ENCODE results near the gene GPRC5B. TPM values are rescaled to one million over a fixed set of nuclear protein-coding genes. Genes with fewer than 3 reads are reported as not detected.

The GPRC5B gene
- total RNA-seq, 1 donor from 2014 or later: 11.2 TPM

GRCh38 chr16:19892902-19893301 lies 8.3 kb upstream of the GPRC5B start:
- no peak overlapping the region for H3K4me3 ChIP-seq (ENCODE audit: low read depth, low read length)
- no peaks in the 10 kb centered on the region for H3K36me3 ChIP-seq (ENCODE audit: control insufficient read depth, insufficient read depth, low read length)
- DNase-seq (ENCODE audit: low read depth): no peak
- TF ChIP-seq CTCF (IDR thresholded peaks at IDR 0.05; ENCODE audit: insufficient read depth, low read length, poor library complexity, severe bottlenecking): no peak
- H3K27me3 ChIP-seq (ENCODE audit: control insufficient read depth, insufficient read depth, low read length): no peaks in the 10 kb centered on the region

GRCh38 chr16:19890901-19891300 lies 6.3 kb upstream of the GPRC5B start:
- H3K27me3 ChIP-seq (ENCODE audit: control insufficient read depth, insufficient read depth, low read length): no peaks in the 10 kb centered on the region
- DNase-seq (ENCODE audit: low read depth): no peak
- no peak for TF ChIP-seq CTCF (IDR thresholded peaks at IDR 0.05; ENCODE audit: insufficient read depth, low read length, poor library complexity, severe bottlenecking)
- H3K4me3 ChIP-seq (ENCODE audit: low read depth, low read length): no peak overlapping the region
- H3K36me3 ChIP-seq (ENCODE audit: control insufficient read depth, insufficient read depth, low read length): no peaks in the 10 kb centered on the region

GRCh38 chr16:19888834-19889233 lies 4.2 kb upstream of the GPRC5B start:
- no peak for DNase-seq (ENCODE audit: low read depth)
- H3K27me3 ChIP-seq (ENCODE audit: control insufficient read depth, insufficient read depth, low read length): peaks cover 4% of the 10 kb centered on the region
- no peak overlapping the region for H3K4me3 ChIP-seq (ENCODE audit: low read depth, low read length)
- no peaks in the 10 kb centered on the region for H3K36me3 ChIP-seq (ENCODE audit: control insufficient read depth, insufficient read depth, low read length)
- no peak for TF ChIP-seq CTCF (IDR thresholded peaks at IDR 0.05; ENCODE audit: insufficient read depth, low read length, poor library complexity, severe bottlenecking)

GRCh38 chr16:19886073-19886941 lies 1.7 kb upstream of the GPRC5B start:
- Histone ChIP-seq H3K27me3 (ENCODE audit: control insufficient read depth, insufficient read depth, low read length) (peaks cover 4% of the 10 kb centered on the region), H3K36me3 (ENCODE audit: control insufficient read depth, insufficient read depth, low read length) (peaks cover 1% of the 10 kb centered on the region), H3K4me3 (ENCODE audit: low read depth, low read length) (no peak overlapping the region)
- DNase-seq (ENCODE audit: low read depth): no peak
- TF ChIP-seq CTCF (IDR thresholded peaks at IDR 0.05; ENCODE audit: insufficient read depth, low read length, poor library complexity, severe bottlenecking): peak; percentile 100

- H3K36me3 ChIP-seq (ENCODE audit: control insufficient read depth, insufficient read depth, low read length): peaks cover 1% of the 10 kb centered on the region
- peaks cover 4% of the 10 kb centered on the region for H3K27me3 ChIP-seq (ENCODE audit: control insufficient read depth, insufficient read depth, low read length)
- DNase-seq (ENCODE audit: low read depth): no peak
- TF ChIP-seq CTCF (IDR thresholded peaks at IDR 0.05; ENCODE audit: insufficient read depth, low read length, poor library complexity, severe bottlenecking): no peak
- peak overlapping the region; percentile 55 for H3K4me3 ChIP-seq (ENCODE audit: low read depth, low read length)
Measured at GRCh38 chr16:19885451-19886072, 914 bp upstream of the GPRC5B start.

Measured in kidney epithelial cell (primary cell).